Measurements from ENCODE around the gene MAP2K4. TPM values are rescaled to one million over a fixed set of nuclear protein-coding genes. Genes with fewer than 3 reads are reported as not detected.

Gene MAP2K4
- total RNA-seq, 1 donor from 2014 or later = 36.5 TPM

DNA sequence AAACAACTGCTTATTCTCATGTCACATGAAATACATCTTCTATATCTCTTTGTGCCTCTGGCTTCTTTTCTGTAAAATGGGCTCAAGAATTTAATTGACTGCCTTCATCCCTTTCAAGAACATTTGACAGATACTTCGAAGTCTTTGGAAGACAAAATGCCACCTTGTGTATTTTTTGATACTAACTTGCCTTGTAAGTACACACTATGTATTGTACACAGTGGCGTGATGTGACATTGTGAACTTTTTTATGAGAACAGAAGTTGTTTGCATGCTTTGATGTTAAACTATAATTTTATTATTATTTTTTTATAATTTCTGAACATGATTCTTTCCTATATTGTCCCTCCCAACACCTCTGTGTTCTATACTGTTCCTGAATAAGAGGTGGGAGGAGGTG, 73.7 kb downstream of the MAP2K4 start:
- Mint-ChIP-seq H3K27ac (ENCODE audit: unreplicated experiment) (no peak overlapping the region), H3K9me3 (ENCODE audit: unreplicated experiment) (no peaks in the 10 kb centered on the region), H3K4me1 (ENCODE audit: unreplicated experiment) (peaks cover 2% of the 10 kb centered on the region), H3K36me3 (ENCODE audit: low read depth, unreplicated experiment) (peaks cover 4% of the 10 kb centered on the region), H3K27me3 (ENCODE audit: unreplicated experiment) (no peaks in the 10 kb centered on the region), H3K4me3 (ENCODE audit: unreplicated experiment) (no peak overlapping the region)
- TF ChIP-seq, protein P1, sequence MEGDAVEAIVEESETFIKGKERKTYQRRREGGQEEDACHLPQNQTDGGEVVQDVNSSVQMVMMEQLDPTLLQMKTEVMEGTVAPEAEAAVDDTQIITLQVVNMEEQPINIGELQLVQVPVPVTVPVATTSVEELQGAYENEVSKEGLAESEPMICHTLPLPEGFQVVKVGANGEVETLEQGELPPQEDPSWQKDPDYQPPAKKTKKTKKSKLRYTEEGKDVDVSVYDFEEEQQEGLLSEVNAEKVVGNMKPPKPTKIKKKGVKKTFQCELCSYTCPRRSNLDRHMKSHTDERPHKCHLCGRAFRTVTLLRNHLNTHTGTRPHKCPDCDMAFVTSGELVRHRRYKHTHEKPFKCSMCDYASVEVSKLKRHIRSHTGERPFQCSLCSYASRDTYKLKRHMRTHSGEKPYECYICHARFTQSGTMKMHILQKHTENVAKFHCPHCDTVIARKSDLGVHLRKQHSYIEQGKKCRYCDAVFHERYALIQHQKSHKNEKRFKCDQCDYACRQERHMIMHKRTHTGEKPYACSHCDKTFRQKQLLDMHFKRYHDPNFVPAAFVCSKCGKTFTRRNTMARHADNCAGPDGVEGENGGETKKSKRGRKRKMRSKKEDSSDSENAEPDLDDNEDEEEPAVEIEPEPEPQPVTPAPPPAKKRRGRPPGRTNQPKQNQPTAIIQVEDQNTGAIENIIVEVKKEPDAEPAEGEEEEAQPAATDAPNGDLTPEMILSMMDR (IDR thresholded peaks at IDR 0.05; ENCODE audit: unreplicated experiment) = no peak
- DNase-seq (ENCODE audit: low spot score) = no peak

DNA sequence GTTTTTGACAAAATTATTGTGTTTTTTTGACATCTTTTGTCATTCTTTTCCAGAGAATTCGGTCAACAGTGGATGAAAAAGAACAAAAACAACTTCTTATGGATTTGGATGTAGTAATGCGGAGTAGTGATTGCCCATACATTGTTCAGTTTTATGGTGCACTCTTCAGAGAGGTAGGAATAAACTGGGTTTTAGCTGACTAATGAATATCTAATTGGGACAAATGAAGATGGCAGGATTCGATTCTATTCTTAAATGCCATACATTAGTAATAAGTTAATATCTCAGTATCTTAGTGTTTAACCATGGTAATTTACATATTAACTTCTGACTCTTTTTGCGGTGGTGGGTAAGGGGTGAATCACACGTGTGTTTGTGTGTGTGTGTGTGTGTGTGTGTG, 74.8 kb downstream of the MAP2K4 start:
- Mint-ChIP-seq H3K4me3 (ENCODE audit: unreplicated experiment) (no peak overlapping the region), H3K27me3 (ENCODE audit: unreplicated experiment) (no peaks in the 10 kb centered on the region), H3K4me1 (ENCODE audit: unreplicated experiment) (no peaks in the 10 kb centered on the region), H3K9me3 (ENCODE audit: unreplicated experiment) (no peaks in the 10 kb centered on the region), H3K36me3 (ENCODE audit: low read depth, unreplicated experiment) (peaks cover 4% of the 10 kb centered on the region), H3K27ac (ENCODE audit: unreplicated experiment) (no peak overlapping the region)
- TF ChIP-seq, protein P1 (IDR thresholded peaks at IDR 0.05; ENCODE audit: unreplicated experiment) = no peak
- DNase-seq (ENCODE audit: low spot score) = no peak

DNA sequence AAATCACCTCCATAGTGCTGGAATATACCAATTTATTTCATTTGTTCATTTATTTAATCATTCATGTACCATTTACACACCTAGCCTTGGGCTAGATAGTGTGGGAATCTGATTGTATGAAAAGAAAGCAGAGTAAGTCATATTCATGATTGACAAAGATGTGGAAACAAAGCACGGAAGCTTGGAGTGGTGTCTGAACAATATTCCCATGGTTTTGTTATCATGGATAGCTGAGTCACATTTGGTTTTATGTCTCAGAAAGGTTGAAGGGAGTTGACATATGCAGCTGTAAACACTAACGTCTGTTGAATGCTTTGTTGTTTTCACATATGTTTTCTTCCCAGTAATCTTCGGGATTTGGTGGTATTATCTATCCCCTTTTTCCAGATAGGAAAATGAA, 76.6 kb downstream of the MAP2K4 start:
- H3K36me3 Mint-ChIP-seq (ENCODE audit: low read depth, unreplicated experiment) = peaks cover 4% of the 10 kb centered on the region
- no peaks in the 10 kb centered on the region for H3K27me3 Mint-ChIP-seq (ENCODE audit: unreplicated experiment)
- no peak overlapping the region for H3K4me3 Mint-ChIP-seq (ENCODE audit: unreplicated experiment)
- TF ChIP-seq, protein P1 (IDR thresholded peaks at IDR 0.05; ENCODE audit: unreplicated experiment) = no peak
- no peaks in the 10 kb centered on the region for H3K4me1 Mint-ChIP-seq (ENCODE audit: unreplicated experiment)
- H3K9me3 Mint-ChIP-seq (ENCODE audit: unreplicated experiment) = no peaks in the 10 kb centered on the region
- no peak for DNase-seq (ENCODE audit: low spot score)
- H3K27ac Mint-ChIP-seq (ENCODE audit: unreplicated experiment) = no peak overlapping the region

DNA sequence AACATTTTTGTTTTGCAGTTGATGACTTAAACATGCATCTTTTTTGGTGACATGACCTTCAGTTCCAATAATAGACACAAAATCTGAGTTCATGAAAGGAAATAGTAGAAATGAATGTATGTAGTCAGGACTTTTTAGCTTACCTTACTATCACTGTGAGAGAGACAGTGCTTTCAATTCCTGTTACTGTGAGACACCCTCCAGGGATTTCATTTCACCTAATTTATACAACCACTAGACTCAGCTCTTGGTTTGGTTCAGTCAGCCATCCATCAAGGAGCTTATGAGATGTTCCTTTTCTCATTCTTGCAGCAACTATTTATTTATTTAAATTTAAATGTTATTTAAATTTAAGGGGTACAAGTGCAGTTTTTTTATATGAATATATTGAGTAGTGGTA, 77.9 kb downstream of the MAP2K4 start:
- H3K4me3 Mint-ChIP-seq (ENCODE audit: unreplicated experiment) = no peak overlapping the region
- H3K36me3 Mint-ChIP-seq (ENCODE audit: low read depth, unreplicated experiment) = peaks cover 4% of the 10 kb centered on the region
- H3K9me3 Mint-ChIP-seq (ENCODE audit: unreplicated experiment) = no peaks in the 10 kb centered on the region
- DNase-seq (ENCODE audit: low spot score) = no peak
- H3K4me1 Mint-ChIP-seq (ENCODE audit: unreplicated experiment) = no peaks in the 10 kb centered on the region
- TF ChIP-seq, protein P1 (IDR thresholded peaks at IDR 0.05; ENCODE audit: unreplicated experiment) = no peak
- no peak overlapping the region for H3K27ac Mint-ChIP-seq (ENCODE audit: unreplicated experiment)
- H3K27me3 Mint-ChIP-seq (ENCODE audit: unreplicated experiment) = no peaks in the 10 kb centered on the region

DNA sequence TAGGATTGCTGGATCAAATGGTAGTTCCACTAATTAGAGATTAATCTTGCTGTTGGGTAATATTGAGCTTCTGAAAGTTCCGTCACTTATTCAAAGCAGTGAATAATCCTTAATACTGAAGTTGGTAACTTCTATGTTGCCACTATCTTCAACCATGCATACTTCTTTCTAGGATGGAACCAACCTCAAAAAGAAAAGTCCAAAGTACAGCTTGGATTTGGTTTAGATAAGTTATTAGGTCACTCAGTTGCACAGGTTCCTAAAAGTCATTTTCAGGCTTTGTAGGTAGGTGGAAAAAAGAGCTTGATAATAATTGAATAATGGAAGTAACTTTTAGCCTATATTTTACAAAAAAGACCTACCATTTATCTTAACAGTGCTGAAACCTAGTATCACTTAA, 78.7 kb downstream of the MAP2K4 start:
- peaks cover 4% of the 10 kb centered on the region for H3K36me3 Mint-ChIP-seq (ENCODE audit: low read depth, unreplicated experiment)
- no peak overlapping the region for H3K27ac Mint-ChIP-seq (ENCODE audit: unreplicated experiment)
- no peaks in the 10 kb centered on the region for H3K27me3 Mint-ChIP-seq (ENCODE audit: unreplicated experiment)
- peaks cover 3% of the 10 kb centered on the region for H3K4me1 Mint-ChIP-seq (ENCODE audit: unreplicated experiment)
- no peak overlapping the region for H3K4me3 Mint-ChIP-seq (ENCODE audit: unreplicated experiment)
- TF ChIP-seq, protein P1 (IDR thresholded peaks at IDR 0.05; ENCODE audit: unreplicated experiment) = no peak
- no peaks in the 10 kb centered on the region for H3K9me3 Mint-ChIP-seq (ENCODE audit: unreplicated experiment)
- DNase-seq (ENCODE audit: low spot score) = no peak

Data from endothelial cell (in vitro differentiated cells).